LNCAP (cell line): ENCODE data around the gene KRT80.

Experiments
- CTCF ChIP-seq: fragments of 450-650 bp; IDR thresholded peaks from 2 replicates; pipeline ENCODE4 v1.5.1; 2017; ENCODE audit warnings: mild to moderate bottlenecking

The KRT80 gene

GRCh38 chr12:52189376-52190174, 2.2 kb downstream of the KRT80 start:
- TF ChIP-seq CTCF: no peak

- no peak for TF ChIP-seq CTCF
Measured at GRCh38 chr12:52188658-52189057, 3.2 kb downstream of the KRT80 start.

GRCh38 chr12:52187640-52188039, 4.2 kb downstream of the KRT80 start:
- no peak for TF ChIP-seq CTCF

GRCh38 chr12:52187206-52187605, 4.6 kb downstream of the KRT80 start:
- TF ChIP-seq CTCF: no peak

- TF ChIP-seq CTCF: no peak
Measured at GRCh38 chr12:52186118-52186840, 5.5 kb downstream of the KRT80 start.

- TF ChIP-seq CTCF: no peak
Measured at GRCh38 chr12:52185400-52185967, 6.3 kb downstream of the KRT80 start.

- no peak for TF ChIP-seq CTCF
Measured at GRCh38 chr12:52184813-52185212, 7.0 kb downstream of the KRT80 start.
